CD4-positive, alpha-beta T cell treated with Interleukin-15 for 4 hours (primary cell): Measurements from ENCODE around the gene UNC13B.
"Not testable (repeated sequence)": the region's sequence is repeated elsewhere in the genome, so short reads cannot be mapped to it uniquely, and the experiment has no call there.

Experiments used
- DNase-seq: peaks from one replicate; pipeline ENCODE4 v3.0.0-alpha.2; 2020; ENCODE audit warnings: low spot score

The UNC13B gene

GRCh38 chr9:35380039-35380438 lies 218.2 kb downstream of the UNC13B start:
- no peak for DNase-seq

GRCh38 chr9:35380619-35381018 lies 218.8 kb downstream of the UNC13B start:
- DNase-seq, result no peak

- no peak for DNase-seq
Observed at GRCh38 chr9:35385042-35385441, 223.2 kb downstream of the UNC13B start.

- no peak for DNase-seq
Observed at GRCh38 chr9:35395076-35395705, 233.4 kb downstream of the UNC13B start.

- no peak for DNase-seq
Observed at GRCh38 chr9:35395706-35396101, 233.9 kb downstream of the UNC13B start.

GRCh38 chr9:35396560-35397215 lies 234.9 kb downstream of the UNC13B start:
- DNase-seq, result no peak

GRCh38 chr9:35397216-35397698 lies 235.4 kb downstream of the UNC13B start:
- DNase-seq, result no peak

GRCh38 chr9:35397923-35398322 lies 236.1 kb downstream of the UNC13B start:
- DNase-seq, result no peak

GRCh38 chr9:35398651-35399335 lies 237.0 kb downstream of the UNC13B start:
- no peak for DNase-seq

GRCh38 chr9:35404865-35405264 lies 243.1 kb downstream of the UNC13B start:
- DNase-seq, result no peak

- DNase-seq, result no peak
Observed at GRCh38 chr9:35406183-35406959, 244.6 kb downstream of the UNC13B start.

GRCh38 chr9:35407846-35408245 lies 246.0 kb downstream of the UNC13B start:
- no peak for DNase-seq

GRCh38 chr9:35409434-35409833 lies 247.6 kb downstream of the UNC13B start:
- not testable (repeated sequence) for DNase-seq

GRCh38 chr9:35414889-35415288 lies 253.1 kb downstream of the UNC13B start:
- DNase-seq, result no peak

GRCh38 chr9:35415402-35416097 lies 253.7 kb downstream of the UNC13B start:
- no peak for DNase-seq

GRCh38 chr9:35416098-35416427 lies 254.3 kb downstream of the UNC13B start:
- DNase-seq, result no peak

GRCh38 chr9:35422346-35422745 lies 260.5 kb downstream of the UNC13B start:
- no peak for DNase-seq

- DNase-seq, result no peak
Observed at GRCh38 chr9:35422753-35423152, 260.9 kb downstream of the UNC13B start.

GRCh38 chr9:35423499-35423898 lies 261.7 kb downstream of the UNC13B start:
- no peak for DNase-seq

GRCh38 chr9:35424356-35425352 lies 262.8 kb downstream of the UNC13B start:
- no peak for DNase-seq

- no peak for DNase-seq
Observed at GRCh38 chr9:35426627-35427026, 264.8 kb downstream of the UNC13B start.
